Transverse colon (tissue), 4 donors: ENCODE measurements around the gene NCF4.

Experiments
- POLR2A ChIP-seq: fragments of 450-650 bp; IDR thresholded peaks from one replicate; pipeline ENCODE4 v1.6.1; 2016; ENCODE audit warnings: antibody characterized with exemption, mild to moderate bottlenecking, moderate library complexity
- POLR2AphosphoS5 ChIP-seq, 3 donors: sonication (generic); formaldehyde crosslinking; IDR thresholded peaks; one replicate each; pipeline ENCODE4 v1.6.1; 2016; ENCODE audit warnings: antibody characterized with exemption in 3 of 3
- TF ChIP-seq, protein P1 (sequence below), 5 experiments: fragments of 200-600 bp in 3 of 5; fragments of 450-650 bp in 2 of 5; sonication (generic) in 3 of 5; IDR thresholded peaks; 1 replicate in 2 of 5; 2 replicates in 3 of 5; pipeline ENCODE4 v1.5.1; 2016 to 2017; ENCODE audit warnings: antibody characterized with exemption in 5 of 5, inconsistent platforms in 3 of 5, mild to moderate bottlenecking in 2 of 5, moderate library complexity in 1 of 5

DNA sequence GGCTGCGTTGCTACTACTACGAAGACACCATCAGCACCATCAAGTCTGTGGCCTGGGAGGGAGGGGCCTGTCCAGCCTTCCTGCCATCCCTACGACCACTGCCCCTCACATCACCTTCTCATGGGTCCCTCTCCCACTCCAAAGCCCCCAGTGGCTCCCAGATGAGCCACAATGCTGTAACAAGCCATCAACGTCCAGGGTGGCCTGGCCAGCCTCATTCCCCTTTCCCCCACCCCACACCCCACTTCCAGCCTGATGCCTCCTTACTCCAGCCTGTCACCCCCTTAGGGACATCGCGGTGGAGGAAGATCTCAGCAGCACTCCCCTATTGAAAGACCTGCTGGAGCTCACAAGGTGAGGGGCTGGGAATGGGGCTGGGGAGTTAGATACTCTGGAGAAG lies 14.9 kb downstream of the NCF4 start:
- TF ChIP-seq POLR2AphosphoS5 (IDR thresholded peaks at IDR 0.05) (no peak), POLR2A (no peak)
- TF ChIP-seq, protein P1, sequence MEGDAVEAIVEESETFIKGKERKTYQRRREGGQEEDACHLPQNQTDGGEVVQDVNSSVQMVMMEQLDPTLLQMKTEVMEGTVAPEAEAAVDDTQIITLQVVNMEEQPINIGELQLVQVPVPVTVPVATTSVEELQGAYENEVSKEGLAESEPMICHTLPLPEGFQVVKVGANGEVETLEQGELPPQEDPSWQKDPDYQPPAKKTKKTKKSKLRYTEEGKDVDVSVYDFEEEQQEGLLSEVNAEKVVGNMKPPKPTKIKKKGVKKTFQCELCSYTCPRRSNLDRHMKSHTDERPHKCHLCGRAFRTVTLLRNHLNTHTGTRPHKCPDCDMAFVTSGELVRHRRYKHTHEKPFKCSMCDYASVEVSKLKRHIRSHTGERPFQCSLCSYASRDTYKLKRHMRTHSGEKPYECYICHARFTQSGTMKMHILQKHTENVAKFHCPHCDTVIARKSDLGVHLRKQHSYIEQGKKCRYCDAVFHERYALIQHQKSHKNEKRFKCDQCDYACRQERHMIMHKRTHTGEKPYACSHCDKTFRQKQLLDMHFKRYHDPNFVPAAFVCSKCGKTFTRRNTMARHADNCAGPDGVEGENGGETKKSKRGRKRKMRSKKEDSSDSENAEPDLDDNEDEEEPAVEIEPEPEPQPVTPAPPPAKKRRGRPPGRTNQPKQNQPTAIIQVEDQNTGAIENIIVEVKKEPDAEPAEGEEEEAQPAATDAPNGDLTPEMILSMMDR (IDR thresholded peaks at IDR 0.05): no peak
